B cell (primary cell): ENCODE results near the gene C7. TPM values are rescaled to one million over a fixed set of nuclear protein-coding genes. Genes with fewer than 3 reads are reported as not detected.

Experiments used
- ATAC-seq: fragments of 200-7000 bp; cut with Tn5 transposase; one replicate; pipeline ENCODE4 v1.10.0; 2021; ENCODE audit warnings: low read depth, mild to moderate bottlenecking, moderate number of reproducible peaks, moderate library complexity
- CTCF ChIA-PET: fragments of 350-600 bp; sonication (Branson Sonifier 250); formaldehyde crosslinking; loops from one replicate; lab custom pipeline; 2021; ENCODE audit warnings: antibody characterized with exemption, inconsistent platforms; lab: Charles Lee
- POLR2A ChIA-PET: fragments of 350-600 bp; sonication (Branson Sonifier 250); formaldehyde crosslinking; loops from one replicate; lab custom pipeline; 2021; ENCODE audit warnings: antibody characterized with exemption; lab: Charles Lee
- DNase-seq: peaks from one replicate; pipeline ENCODE4 v3.0.0; 2013
- H2AFZ ChIP-seq: 2 replicates; pipeline ENCODE4 v1.6.1; 2012; ENCODE audit warnings: mild to moderate bottlenecking, low read depth, low read length; ENCODE audit not compliant: insufficient read depth, poor library complexity, severe bottlenecking
- H3K27ac ChIP-seq, 2 donors: 1 replicate in 1 of 2; 2 replicates in 1 of 2; pipeline ENCODE4 v1.5.1; 2012 to 2013; ENCODE audit warnings: low read length in 2 of 2, mild to moderate bottlenecking in 2 of 2, moderate library complexity in 1 of 2
- H3K27me3 ChIP-seq, 4 experiments: fragments of 200-600 bp in 1 of 4; sonication (generic) in 1 of 4; replicated peaks in 1 of 4; 1 replicate in 2 of 4; 2 replicates in 2 of 4; pipeline versions ENCODE4 v1.6.1 to v1.7.0; 2013 to 2016; ENCODE audit warnings: low read length in 3 of 4, mild to moderate bottlenecking in 2 of 4, mixed read lengths in 1 of 4, moderate library complexity in 1 of 4; ENCODE audit not compliant: insufficient read depth in 4 of 4, control insufficient read depth in 3 of 4; ENCODE audit errors: control extremely low read depth in 1 of 4
- H3K36me3 ChIP-seq, 2 experiments: replicated peaks in 1 of 2; 1 replicate in 1 of 2; 2 replicates in 1 of 2; pipeline versions ENCODE4 v1.6.1 to v1.7.1; 2013; ENCODE audit warnings: low read length in 1 of 2; ENCODE audit not compliant: insufficient read depth in 2 of 2, control insufficient read depth in 1 of 2; ENCODE audit errors: control extremely low read depth in 1 of 2, extremely low read depth in 1 of 2
- H3K4me1 ChIP-seq, 2 donors: fragments of 200-600 bp in 1 of 2; sonication (generic) in 1 of 2; 1 replicate in 1 of 2; 2 replicates in 1 of 2; pipeline versions ENCODE4 v1.5.1 to v1.6.1; 2013 to 2017; ENCODE audit warnings: low read length in 2 of 2; ENCODE audit not compliant: control insufficient read depth in 2 of 2, insufficient read depth in 2 of 2
- H3K4me2 ChIP-seq: replicated peaks from 2 replicates; pipeline ENCODE3; 2012; ENCODE audit warnings: mild to moderate bottlenecking, low read depth, low read length; ENCODE audit not compliant: poor library complexity, severe bottlenecking
- H3K4me3 ChIP-seq, 5 experiments: fragments of 200-600 bp in 1 of 5; sonication (generic) in 1 of 5; 1 replicate in 3 of 5; 2 replicates in 2 of 5; pipeline versions ENCODE4 v1.5.1 to v1.7.0; 2011 to 2016; ENCODE audit warnings: low read length in 4 of 5, mild to moderate bottlenecking in 4 of 5, low read depth in 2 of 5, control low read depth in 1 of 5, moderate library complexity in 1 of 5; ENCODE audit not compliant: insufficient read depth in 1 of 5; ENCODE audit errors: control extremely low read depth in 1 of 5, extremely low read depth in 1 of 5
- H3K79me2 ChIP-seq: fragments of 200-600 bp; sonication (generic); one replicate; pipeline ENCODE4 v1.6.0; 2016; ENCODE audit warnings: low read length; ENCODE audit not compliant: control insufficient read depth, insufficient read depth
- H3K9ac ChIP-seq: fragments of 200-600 bp; sonication (generic); 2 replicates; pipeline ENCODE4 v1.6.1; 2017; ENCODE audit warnings: mild to moderate bottlenecking, low read length, moderate library complexity
- H3K9me3 ChIP-seq, 3 donors: one replicate each; pipeline versions ENCODE4 v1.6.1 to v1.7.1; 2013; ENCODE audit warnings: low read length in 2 of 3; ENCODE audit not compliant: control insufficient read depth in 2 of 3, insufficient read depth in 1 of 3; ENCODE audit errors: control extremely low read depth in 1 of 3
- H4K20me1 ChIP-seq: 2 replicates; pipeline ENCODE4 v1.6.0; 2012; ENCODE audit warnings: mild to moderate bottlenecking, low read length; ENCODE audit not compliant: insufficient read depth, control insufficient read depth, poor library complexity, severe bottlenecking
- H3K27ac Mint-ChIP-seq: one replicate; pipeline ENCODE4 v1.8.0; 2021; ENCODE audit warnings: mixed read lengths
- H3K27me3 Mint-ChIP-seq: one replicate; pipeline ENCODE4 v1.8.0; 2021; ENCODE audit warnings: mixed read lengths
- H3K4me1 Mint-ChIP-seq: one replicate; pipeline ENCODE4 v1.8.0; 2021; ENCODE audit warnings: mixed read lengths
- H3K4me3 Mint-ChIP-seq: one replicate; pipeline ENCODE4 v1.8.0; 2021; ENCODE audit warnings: mixed read lengths
- H3K9me3 Mint-ChIP-seq: one replicate; pipeline ENCODE4 v1.8.0; 2022; ENCODE audit warnings: mixed read lengths; ENCODE audit not compliant: insufficient read depth
- CTCF ChIP-seq: fragments of 200-600 bp; IDR thresholded peaks from one replicate; pipeline ENCODE4 v1.8.0; 2022; ENCODE audit warnings: antibody characterized with exemption, mild to moderate bottlenecking
- EZH2 ChIP-seq: IDR thresholded peaks from 2 replicates; pipeline ENCODE4 v1.6.1; 2012; ENCODE audit warnings: borderline replicate concordance, low read depth, mild to moderate bottlenecking, moderate library complexity, low read length; ENCODE audit not compliant: insufficient read depth, poor library complexity, severe bottlenecking
- WGBS: methylation state at CpG from one replicate; pipeline ENCODE4 v1.1.5; 2013; ENCODE audit warnings: missing lambda C conversion rate; ENCODE audit not compliant: insufficient coverage; 5-methylcytosine and 5-hydroxymethylcytosine counted together
- intact Hi-C: fragments of 100-400 bp; cut with micrococcal nuclease; formaldehyde crosslinking; loops from one replicate; pipeline ENCODE4 v1.10.0; 2022
- polyA plus RNA-seq: library from polyadenylated mRNA; depleted of rRNA; stranded (reverse); fragments of >200 nt; gene quantifications from 2 replicates; pipeline ENCODE4 v1.2.3, GENCODE V29; 2012
- total RNA-seq, 2 donors: library from RNA; stranded (reverse); fragments of 120-200 nt in 1 of 2; gene quantifications; 1 replicate in 1 of 2; 2 replicates in 1 of 2; pipeline versions ENCODE4 v1.2.3 to v1.2.4, GENCODE V29; 2013 to 2022

Gene C7
- total and polyA plus RNA-seq, 2 donors (not counting 1 experiment from before 2014, with no cell fraction given): not detected

- no peaks in the 10 kb centered on the region for H4K20me1 ChIP-seq
- Mint-ChIP-seq H3K4me3 (no peak overlapping the region), H3K4me1 (no peaks in the 10 kb centered on the region), H3K27me3 (no peaks in the 10 kb centered on the region), H3K27ac (no peak overlapping the region), H3K9me3 (peaks cover 14% of the 10 kb centered on the region)
- no peak for ATAC-seq
- no peak for DNase-seq
- no peak overlapping the region for H3K4me2 ChIP-seq
- no peaks in the 10 kb centered on the region for H3K36me3 ChIP-seq
- no peaks in the 10 kb centered on the region for H3K27me3 ChIP-seq
- TF ChIP-seq EZH2 (no peak), CTCF (no peak)
- no CpG with 5 or more reads among the region's 2 CpGs for WGBS
- no peak overlapping the region for H3K4me3 ChIP-seq
- no peaks in the 10 kb centered on the region for H3K4me1 ChIP-seq
- POLR2A ChIA-PET: no interaction called here
- H3K79me2 ChIP-seq: no peaks in the 10 kb centered on the region
- no peak overlapping the region for H3K9ac ChIP-seq
- no peak overlapping the region for H2AFZ ChIP-seq
- peaks cover 0 to 11% (median 9%) of the 10 kb centered on the region in 3 donors for H3K9me3 ChIP-seq
- CTCF ChIA-PET: no interaction called here
- no peak overlapping the region for H3K27ac ChIP-seq
- intact Hi-C loops: no loop called here
Observed at GRCh38 chr5:40928886-40929448, 19.7 kb downstream of the C7 start.

- Mint-ChIP-seq H3K27ac (no peak overlapping the region), H3K27me3 (no peaks in the 10 kb centered on the region), H3K9me3 (peaks cover 3% of the 10 kb centered on the region), H3K4me3 (no peak overlapping the region), H3K4me1 (no peaks in the 10 kb centered on the region)
- Histone ChIP-seq H3K4me2 (no peak overlapping the region), H3K9ac (no peak overlapping the region), H3K4me1 (no peaks in the 10 kb centered on the region), H3K36me3 (no peaks in the 10 kb centered on the region), H3K79me2 (no peaks in the 10 kb centered on the region), H4K20me1 (no peaks in the 10 kb centered on the region), H3K4me3 (no peak overlapping the region), H2AFZ (no peak overlapping the region), H3K27ac (no peak overlapping the region), H3K27me3 (no peaks in the 10 kb centered on the region), H3K9me3 (no peaks in the 10 kb centered on the region)
- 21% methylated on average over 2 of the region's 2 CpGs for WGBS
- ChIA-PET POLR2A (no interaction called here), CTCF (no interaction called here)
- TF ChIP-seq CTCF: no peak
- TF ChIP-seq EZH2: no peak
- ATAC-seq (no peak), DNase-seq (no peak)
- intact Hi-C loops: no loop called here
Observed at GRCh38 chr5:40932766-40933165, 23.5 kb downstream of the C7 start.
